GM12878 (cell line): ENCODE data around the gene GDF15. TPM values are rescaled to one million over a fixed set of nuclear protein-coding genes. Genes with fewer than 3 reads are reported as not detected.

Experiments
- ATAC-seq: fragments of 200-7000 bp; cut with Tn5 transposase; 3 replicates; pipeline ENCODE4 v1.9.1; 2020; ENCODE audit warnings: mild to moderate bottlenecking, moderate library complexity
- BruUV-seq: library from RNA; stranded (reverse); fragments of 400-500 nt; replicated peaks from 2 replicates; lab custom pipeline; 2021; lab: Mats Ljungman, UMichigan
- CTCF ChIA-PET: fragments of 300-600 bp; sonication (Branson Sonifier 250); formaldehyde crosslinking; extraction: SDS; loops from one replicate; lab custom pipeline; 2021; ENCODE audit warnings: inconsistent platforms; lab: Yijun Ruan, JAX
- POLR2A ChIA-PET: fragments of 350-600 bp; formaldehyde crosslinking; extraction: SDS; loops from one replicate; lab custom pipeline; 2021; ENCODE audit warnings: inconsistent platforms; lab: Charles Lee
- RAD21 ChIA-PET: fragments of 300-600 bp; sonication (Branson Sonifier 250); formaldehyde crosslinking; loops from one replicate; lab custom pipeline; 2023; ENCODE audit warnings: antibody characterized with exemption; ENCODE audit not compliant: unreplicated experiment; lab: Charles Lee
- SMC1A ChIA-PET: fragments of 300-600 bp; sonication (Branson Sonifier 250); formaldehyde crosslinking; loops from one replicate; lab custom pipeline; 2023; ENCODE audit not compliant: unreplicated experiment, uncharacterized antibody; lab: Charles Lee
- DNase-seq: peaks from one replicate; pipeline ENCODE4 v3.0.0-alpha.2; 2011; ENCODE audit warnings: low read depth, low spot score
- FAIRE-seq: peaks from 3 replicates; lab custom pipeline; 2011; peaks lifted over from hg19 to GRCh38; lab: Jason Lieb, UNC
- H2AFZ ChIP-seq: 2 replicates; pipeline ENCODE4 v1.6.0; 2011; ENCODE audit warnings: low read depth, low read length, control low read depth; ENCODE audit not compliant: control insufficient read depth
- H3K27ac ChIP-seq: 2 replicates; pipeline ENCODE4 v1.5.1; 2011; ENCODE audit warnings: control low read depth; ENCODE audit not compliant: control insufficient read depth, insufficient read depth
- H3K27me3 ChIP-seq, 2 experiments: replicated peaks in 1 of 2; 2 replicates each; pipeline versions ENCODE4 v1.6.0 to v1.6.1; 2011; ENCODE audit warnings: low read length in 1 of 2; ENCODE audit not compliant: control insufficient read depth in 2 of 2, insufficient read depth in 2 of 2
- H3K36me3 ChIP-seq, 2 experiments: 2 replicates each; pipeline ENCODE4 v1.5.1; 2011; ENCODE audit warnings: low read length in 1 of 2; ENCODE audit not compliant: control insufficient read depth in 2 of 2, insufficient read depth in 2 of 2
- H3K4me1 ChIP-seq: 2 replicates; pipeline ENCODE4 v1.6.1; 2011; ENCODE audit warnings: mild to moderate bottlenecking, low read length, moderate library complexity, mixed read lengths; ENCODE audit not compliant: control insufficient read depth, insufficient read depth
- H3K4me2 ChIP-seq: 2 replicates; pipeline ENCODE4 v1.6.0; 2011; ENCODE audit warnings: control low read depth; ENCODE audit not compliant: control insufficient read depth, insufficient read depth
- H3K4me3 ChIP-seq: fragments of 200-600 bp; sonication (generic); 2 replicates; pipeline ENCODE4 v1.5.1; 2016
- H3K79me2 ChIP-seq: 2 replicates; pipeline ENCODE4 v1.6.0; 2011; ENCODE audit warnings: low read length; ENCODE audit not compliant: control insufficient read depth, insufficient read depth
- H3K9ac ChIP-seq: 2 replicates; pipeline ENCODE4 v1.8.0; 2011; ENCODE audit warnings: low read length, control low read depth, mixed read lengths; ENCODE audit not compliant: control insufficient read depth, insufficient read depth
- H3K9me3 ChIP-seq: replicated peaks from 3 replicates; pipeline ENCODE4 v1.5.1; 2011; ENCODE audit warnings: mild to moderate bottlenecking, low read length; ENCODE audit not compliant: control insufficient read depth, insufficient read depth
- H4K20me1 ChIP-seq: 2 replicates; pipeline ENCODE4 v1.6.0; 2011; ENCODE audit not compliant: control insufficient read depth, insufficient read depth
- BHLHE40 ChIP-seq, 2 experiments: fragments of 450-650 bp in 1 of 2; IDR thresholded peaks; 2 replicates each; pipeline ENCODE4 v1.6.1; 2011 to 2017; ENCODE audit warnings: low read depth in 2 of 2, borderline replicate concordance in 1 of 2, improper control_type of control experiment in 1 of 2, low read length in 1 of 2, mild to moderate bottlenecking in 1 of 2
- CHD2 ChIP-seq: IDR thresholded peaks from 2 replicates; pipeline ENCODE4 v1.6.1; 2011; ENCODE audit warnings: low read depth, low read length, improper control_type of control experiment, borderline replicate concordance
- ETV6 ChIP-seq, 2 experiments: fragments of 450-650 bp in 1 of 2; IDR thresholded peaks in 1 of 2; conservative IDR thresholded peaks in 1 of 2; 2 replicates each; pipeline ENCODE4 v1.6.1; 2014; ENCODE audit warnings: antibody characterized with exemption in 1 of 2, borderline replicate concordance in 1 of 2, low read depth in 1 of 2, mild to moderate bottlenecking in 1 of 2, moderate library complexity in 1 of 2
- FOXM1 ChIP-seq: IDR thresholded peaks from 2 replicates; pipeline ENCODE4 v1.6.1; 2012; ENCODE audit warnings: low read depth, mild to moderate bottlenecking, inconsistent platforms, low read length, moderate library complexity
- ZNF217 ChIP-seq: fragments of 450-650 bp; IDR thresholded peaks from 2 replicates; pipeline ENCODE4 v1.6.1; 2017; ENCODE audit warnings: antibody characterized with exemption, mild to moderate bottlenecking
- WGBS: methylation state at CpG from one replicate; pipeline ENCODE4 v1.1.6; 2016; ENCODE audit warnings: low lambda C conversion rate; ENCODE audit not compliant: insufficient replicate concordance, insufficient coverage; ENCODE audit errors: missing lambda C conversion rate; 5-methylcytosine and 5-hydroxymethylcytosine counted together
- in situ Hi-C: fragments of 300-500 bp; cut with MboI; formaldehyde crosslinking; loops from 9 replicates; pipeline ENCODE4 v1.14.3; 2018; ENCODE audit warnings: mixed read lengths
- intact Hi-C: fragments of 100-400 bp; cut with micrococcal nuclease; formaldehyde crosslinking; loops from one replicate; pipeline ENCODE4 v1.14.2; 2022; ENCODE audit not compliant: unreplicated experiment
- polyA plus RNA-seq, 11 experiments: library from polyadenylated mRNA; depleted of rRNA in 4 of 11; unstranded in 6 of 11; stranded (reverse) in 5 of 11; fragments of >200 nt; fragmentation: Nextera tagmentation in 4 of 11; fragmentation: Illumina TruSeq in 1 of 11; extraction: Ambion mirVana in 4 of 11; extraction: Trizol in 1 of 11; gene quantifications; 1 replicate in 1 of 11; 2 replicates in 10 of 11; pipeline versions ENCODE4 v1.2.1 to v1.2.3, GENCODE V29; 2011 to 2016; ENCODE audit warnings: inconsistent platforms in 2 of 11, missing spikeins in 2 of 11, low read depth in 1 of 11
- total RNA-seq, 4 experiments: library from RNA; depleted of rRNA in 3 of 4; stranded (reverse); fragments of >200 nt in 3 of 4; fragmentation: Illumina TruSeq in 1 of 4; extraction: Trizol in 1 of 4; gene quantifications; 2 replicates each; pipeline versions ENCODE4 v1.2.1 to v1.2.3, GENCODE V29; 2013 to 2021
- TF ChIP-seq, protein P1 (sequence below): IDR thresholded peaks from 2 replicates; pipeline ENCODE4 v1.6.1; 2012; ENCODE audit warnings: low read length, inconsistent platforms
- TF ChIP-seq, protein P2 (sequence below): IDR thresholded peaks from 2 replicates; pipeline ENCODE4 v1.6.1; 2012; ENCODE audit warnings: low read depth, low read length, improper control_type of control experiment
- TF ChIP-seq, protein P3 (sequence below): IDR thresholded peaks from 2 replicates; pipeline ENCODE4 v1.6.1; 2012; ENCODE audit warnings: mild to moderate bottlenecking, low read depth, low read length
- TF ChIP-seq, protein P4 (sequence below): fragments of 450-650 bp; IDR thresholded peaks from 2 replicates; pipeline ENCODE4 v1.6.1; 2016; ENCODE audit warnings: mild to moderate bottlenecking, moderate library complexity, borderline replicate concordance

The GDF15 gene
- total and polyA plus RNA-seq, 10 of the 15 experiments (the other 5 are each of a cell fraction or from before 2014, with no cell fraction given), result 0.11 to 3.6 (median 1.6) TPM; not detected in 1

DNA sequence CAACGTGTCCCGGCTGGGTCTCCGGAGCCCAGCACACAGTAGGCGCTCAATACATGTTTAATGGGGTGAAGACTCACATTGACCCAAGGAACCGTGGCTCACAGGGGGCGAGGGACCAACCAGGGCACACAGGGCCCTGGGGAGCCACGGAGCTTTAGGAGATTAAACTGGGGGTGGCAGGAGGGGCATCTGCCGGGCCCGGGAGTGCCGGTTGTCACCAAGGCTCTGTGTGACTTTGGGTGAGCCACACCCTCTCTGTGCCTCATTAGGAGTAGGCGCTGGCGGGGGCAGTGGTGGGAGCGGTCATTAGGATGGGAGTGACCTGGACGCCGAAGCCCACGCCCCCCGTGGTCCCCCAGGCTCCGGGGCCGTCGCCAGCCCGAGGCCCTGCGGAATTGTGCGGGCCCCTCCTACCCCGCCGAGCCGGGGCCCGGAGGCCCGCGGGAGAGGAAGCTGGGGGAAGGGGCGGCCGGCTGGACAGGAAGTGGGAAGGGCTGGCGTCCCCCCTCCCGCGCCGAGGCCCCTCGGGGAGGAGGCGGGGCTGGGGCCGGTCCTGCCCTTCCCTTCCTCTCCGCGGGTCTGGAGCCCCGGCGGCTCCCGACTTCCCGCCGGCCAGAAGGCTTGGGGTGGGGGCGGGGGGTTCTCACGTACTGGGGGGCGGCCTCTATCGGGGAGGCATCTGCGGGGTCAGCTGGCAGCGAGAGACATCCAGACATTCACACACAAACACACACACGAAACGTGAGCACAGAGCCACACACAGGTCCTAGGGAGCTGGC lies 31.5 kb downstream of the GDF15 start:
- no peak for DNase-seq
- H3K79me2 ChIP-seq, result peaks cover 32% of the 10 kb centered on the region
- peak; percentile 45 for ATAC-seq
- no peaks in the 10 kb centered on the region for H3K36me3 ChIP-seq
- peak overlapping the region; percentile 78 for H3K27ac ChIP-seq
- H3K4me2 ChIP-seq, result peak overlapping the region; percentile 94
- no peaks in the 10 kb centered on the region for H3K9me3 ChIP-seq
- H3K27me3 ChIP-seq, result no peaks in the 10 kb centered on the region
- ChIA-PET SMC1A (interaction anchor here (0.6 to 2.6 kb wide), 7 partner anchors 11 to 236 kb away, joined by 3 to 11 read pairs (median 3); no protein-coding TSS in a partner anchor), CTCF (interaction anchor here (0.7 to 8.8 kb wide), 7 partner anchors 28 to 138 kb away, joined by 3 to 88 read pairs (median 14); partner anchors contain the start of genes GDF15 and JUND), POLR2A (interaction anchor here (0.5 to 2.6 kb wide), 9 partner anchors 16 to 241 kb away, joined by 3 to 21 read pairs (median 4); partner anchors contain the start of genes JUND and LSM4), RAD21 (interaction anchor here (0.6 to 2.1 kb wide), 10 partner anchors 11 to 426 kb away, joined by 3 to 12 read pairs (median 4); partner anchors contain the start of genes JUND and LSM4)
- peaks cover 62% of the 10 kb centered on the region for H3K4me1 ChIP-seq
- peak overlapping the region; percentile 76 for H3K9ac ChIP-seq
- 0% methylated on average over 22 of the region's 53 CpGs for WGBS
- H2AFZ ChIP-seq, result peak overlapping the region; percentile 20
- FAIRE-seq, result no peak
- intact Hi-C loops (loop anchor here (10.0 kb wide), 1 partner anchor 213 kb away; the partner anchor contains the start of gene RAB3A), in situ Hi-C loops (no loop called here)
- no TSS peak for BruUV-seq
- peak overlapping the region; percentile 65 for H3K4me3 ChIP-seq
- H4K20me1 ChIP-seq, result no peaks in the 10 kb centered on the region
- TF ChIP-seq ZNF217 (peak; percentile 92), ETV6 (conservative IDR thresholded peaks at IDR 0.05 in 1 of 2, IDR thresholded peaks at IDR 0.05 in 1 of 2; ENCODE audit: borderline replicate concordance in 1 of 2, low read depth in 1 of 2) (peak in 1 of 2 experiments; percentile 16; a peak in 1 of 4 replicates), BHLHE40 (IDR thresholded peaks at IDR 0.05; ENCODE audit: borderline replicate concordance in 1 of 2, low read depth in 2 of 2, low read length in 1 of 2) (0 out of 4 replicates have a peak, but pooled peaks of 1 of the 2 experiments have one; percentile 1), FOXM1 (no peak), CHD2 (0 out of 2 replicates have a peak, but pooled peaks have one; percentile 52)
- TF ChIP-seq, protein P1, sequence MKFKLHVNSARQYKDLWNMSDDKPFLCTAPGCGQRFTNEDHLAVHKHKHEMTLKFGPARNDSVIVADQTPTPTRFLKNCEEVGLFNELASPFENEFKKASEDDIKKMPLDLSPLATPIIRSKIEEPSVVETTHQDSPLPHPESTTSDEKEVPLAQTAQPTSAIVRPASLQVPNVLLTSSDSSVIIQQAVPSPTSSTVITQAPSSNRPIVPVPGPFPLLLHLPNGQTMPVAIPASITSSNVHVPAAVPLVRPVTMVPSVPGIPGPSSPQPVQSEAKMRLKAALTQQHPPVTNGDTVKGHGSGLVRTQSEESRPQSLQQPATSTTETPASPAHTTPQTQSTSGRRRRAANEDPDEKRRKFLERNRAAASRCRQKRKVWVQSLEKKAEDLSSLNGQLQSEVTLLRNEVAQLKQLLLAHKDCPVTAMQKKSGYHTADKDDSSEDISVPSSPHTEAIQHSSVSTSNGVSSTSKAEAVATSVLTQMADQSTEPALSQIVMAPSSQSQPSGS, result no peak
- TF ChIP-seq, protein P2, sequence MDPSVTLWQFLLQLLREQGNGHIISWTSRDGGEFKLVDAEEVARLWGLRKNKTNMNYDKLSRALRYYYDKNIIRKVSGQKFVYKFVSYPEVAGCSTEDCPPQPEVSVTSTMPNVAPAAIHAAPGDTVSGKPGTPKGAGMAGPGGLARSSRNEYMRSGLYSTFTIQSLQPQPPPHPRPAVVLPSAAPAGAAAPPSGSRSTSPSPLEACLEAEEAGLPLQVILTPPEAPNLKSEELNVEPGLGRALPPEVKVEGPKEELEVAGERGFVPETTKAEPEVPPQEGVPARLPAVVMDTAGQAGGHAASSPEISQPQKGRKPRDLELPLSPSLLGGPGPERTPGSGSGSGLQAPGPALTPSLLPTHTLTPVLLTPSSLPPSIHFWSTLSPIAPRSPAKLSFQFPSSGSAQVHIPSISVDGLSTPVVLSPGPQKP, result 0 out of 2 replicates have a peak, but pooled peaks have one; percentile 18
- TF ChIP-seq, protein P3, sequence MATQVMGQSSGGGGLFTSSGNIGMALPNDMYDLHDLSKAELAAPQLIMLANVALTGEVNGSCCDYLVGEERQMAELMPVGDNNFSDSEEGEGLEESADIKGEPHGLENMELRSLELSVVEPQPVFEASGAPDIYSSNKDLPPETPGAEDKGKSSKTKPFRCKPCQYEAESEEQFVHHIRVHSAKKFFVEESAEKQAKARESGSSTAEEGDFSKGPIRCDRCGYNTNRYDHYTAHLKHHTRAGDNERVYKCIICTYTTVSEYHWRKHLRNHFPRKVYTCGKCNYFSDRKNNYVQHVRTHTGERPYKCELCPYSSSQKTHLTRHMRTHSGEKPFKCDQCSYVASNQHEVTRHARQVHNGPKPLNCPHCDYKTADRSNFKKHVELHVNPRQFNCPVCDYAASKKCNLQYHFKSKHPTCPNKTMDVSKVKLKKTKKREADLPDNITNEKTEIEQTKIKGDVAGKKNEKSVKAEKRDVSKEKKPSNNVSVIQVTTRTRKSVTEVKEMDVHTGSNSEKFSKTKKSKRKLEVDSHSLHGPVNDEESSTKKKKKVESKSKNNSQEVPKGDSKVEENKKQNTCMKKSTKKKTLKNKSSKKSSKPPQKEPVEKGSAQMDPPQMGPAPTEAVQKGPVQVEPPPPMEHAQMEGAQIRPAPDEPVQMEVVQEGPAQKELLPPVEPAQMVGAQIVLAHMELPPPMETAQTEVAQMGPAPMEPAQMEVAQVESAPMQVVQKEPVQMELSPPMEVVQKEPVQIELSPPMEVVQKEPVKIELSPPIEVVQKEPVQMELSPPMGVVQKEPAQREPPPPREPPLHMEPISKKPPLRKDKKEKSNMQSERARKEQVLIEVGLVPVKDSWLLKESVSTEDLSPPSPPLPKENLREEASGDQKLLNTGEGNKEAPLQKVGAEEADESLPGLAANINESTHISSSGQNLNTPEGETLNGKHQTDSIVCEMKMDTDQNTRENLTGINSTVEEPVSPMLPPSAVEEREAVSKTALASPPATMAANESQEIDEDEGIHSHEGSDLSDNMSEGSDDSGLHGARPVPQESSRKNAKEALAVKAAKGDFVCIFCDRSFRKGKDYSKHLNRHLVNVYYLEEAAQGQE, result no peak
- TF ChIP-seq, protein P4, sequence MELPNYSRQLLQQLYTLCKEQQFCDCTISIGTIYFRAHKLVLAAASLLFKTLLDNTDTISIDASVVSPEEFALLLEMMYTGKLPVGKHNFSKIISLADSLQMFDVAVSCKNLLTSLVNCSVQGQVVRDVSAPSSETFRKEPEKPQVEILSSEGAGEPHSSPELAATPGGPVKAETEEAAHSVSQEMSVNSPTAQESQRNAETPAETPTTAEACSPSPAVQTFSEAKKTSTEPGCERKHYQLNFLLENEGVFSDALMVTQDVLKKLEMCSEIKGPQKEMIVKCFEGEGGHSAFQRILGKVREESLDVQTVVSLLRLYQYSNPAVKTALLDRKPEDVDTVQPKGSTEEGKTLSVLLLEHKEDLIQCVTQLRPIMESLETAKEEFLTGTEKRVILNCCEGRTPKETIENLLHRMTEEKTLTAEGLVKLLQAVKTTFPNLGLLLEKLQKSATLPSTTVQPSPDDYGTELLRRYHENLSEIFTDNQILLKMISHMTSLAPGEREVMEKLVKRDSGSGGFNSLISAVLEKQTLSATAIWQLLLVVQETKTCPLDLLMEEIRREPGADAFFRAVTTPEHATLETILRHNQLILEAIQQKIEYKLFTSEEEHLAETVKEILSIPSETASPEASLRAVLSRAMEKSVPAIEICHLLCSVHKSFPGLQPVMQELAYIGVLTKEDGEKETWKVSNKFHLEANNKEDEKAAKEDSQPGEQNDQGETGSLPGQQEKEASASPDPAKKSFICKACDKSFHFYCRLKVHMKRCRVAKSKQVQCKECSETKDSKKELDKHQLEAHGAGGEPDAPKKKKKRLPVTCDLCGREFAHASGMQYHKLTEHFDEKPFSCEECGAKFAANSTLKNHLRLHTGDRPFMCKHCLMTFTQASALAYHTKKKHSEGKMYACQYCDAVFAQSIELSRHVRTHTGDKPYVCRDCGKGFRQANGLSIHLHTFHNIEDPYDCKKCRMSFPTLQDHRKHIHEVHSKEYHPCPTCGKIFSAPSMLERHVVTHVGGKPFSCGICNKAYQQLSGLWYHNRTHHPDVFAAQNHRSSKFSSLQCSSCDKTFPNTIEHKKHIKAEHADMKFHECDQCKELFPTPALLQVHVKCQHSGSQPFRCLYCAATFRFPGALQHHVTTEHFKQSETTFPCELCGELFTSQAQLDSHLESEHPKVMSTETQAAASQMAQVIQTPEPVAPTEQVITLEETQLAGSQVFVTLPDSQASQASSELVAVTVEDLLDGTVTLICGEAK, result peak; percentile 58; the same call in 1 of the 2 replicates
